ENCODE results near the gene MBOAT7. TPM values are rescaled to one million over a fixed set of nuclear protein-coding genes. Genes with fewer than 3 reads are reported as not detected.
A peak's percentile ranks its signal among the peaks of the same experiment; 100 is the strongest.
"Not testable (repeated sequence)": the region's sequence is repeated elsewhere in the genome, so short reads cannot be mapped to it uniquely, and the experiment has no call there.

MBOAT7 gene
- total and polyA plus RNA-seq, 2 donors from 2014 or later, result 41.6 to 64.4 TPM

DNA sequence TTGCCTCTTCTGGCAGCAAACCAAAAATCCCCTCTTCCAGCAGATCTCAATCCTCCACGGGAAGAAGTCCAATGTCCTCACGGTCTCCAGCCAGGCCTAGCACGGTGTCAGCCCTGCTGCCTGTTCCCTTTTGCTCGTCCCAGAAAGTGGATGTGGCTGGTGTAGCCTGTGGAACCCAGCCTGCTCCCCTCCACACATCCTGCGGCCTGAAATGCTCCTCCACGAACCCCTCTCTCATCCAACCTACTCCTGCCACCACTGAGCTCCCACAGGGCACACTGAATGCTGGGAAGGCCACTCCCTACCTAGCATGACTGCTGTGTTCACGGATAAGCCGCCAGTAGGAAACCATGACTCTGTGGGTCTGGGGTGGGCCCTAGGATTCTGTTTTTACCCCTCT lies 3.0 kb downstream of the MBOAT7 start:
- FAIRE-seq, result no peak
- H3K9ac ChIP-seq (ENCODE audit: low read length in 3 of 3), result no peak overlapping the region

DNA sequence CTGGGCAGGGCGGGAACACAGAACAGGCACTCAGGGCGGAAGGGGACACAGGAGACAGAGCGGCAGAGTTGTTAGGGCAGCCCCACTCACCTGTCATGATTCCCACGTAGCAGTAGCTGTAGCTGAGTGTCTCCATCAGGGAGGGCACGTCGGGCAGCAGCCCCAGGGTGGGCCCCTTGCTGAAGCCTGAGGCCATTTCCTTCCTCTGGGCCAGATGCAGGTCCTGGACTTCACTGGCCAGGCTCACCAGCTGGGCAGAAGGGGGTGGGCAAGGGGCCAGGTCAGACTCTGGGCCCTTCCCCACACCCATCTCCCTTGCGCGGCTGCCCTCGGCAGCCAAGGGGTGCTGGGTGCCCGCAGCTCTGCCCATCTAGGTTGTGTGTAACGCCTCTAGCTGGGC lies 5.9 kb downstream of the MBOAT7 start:
- no peaks in the 10 kb centered on the region for H3K27me3 ChIP-seq (ENCODE audit: control insufficient read depth, insufficient read depth, low read length)
- H3K9me3 ChIP-seq (ENCODE audit: control insufficient read depth in 2 of 3, insufficient read depth in 1 of 3, low read length in 3 of 3), result no peaks in the 10 kb centered on the region
- H3K9ac ChIP-seq (ENCODE audit: low read length in 3 of 3), result no peak overlapping the region
- H3K4me3 ChIP-seq (ENCODE audit: low read length in 3 of 3), result no peak overlapping the region
- DNase-seq, result peak in 1 of 5 donors; percentile 72
- FAIRE-seq, result no peak
- peaks cover 0 to 9% (median 4%) of the 10 kb centered on the region in 3 donors for H3K4me1 ChIP-seq (ENCODE audit: control insufficient read depth in 2 of 3, insufficient read depth in 2 of 3, low read depth in 1 of 3, low read length in 3 of 3)
- intact Hi-C loops (cut with DNase I), result no loop called here
- H3K27ac ChIP-seq (ENCODE audit: low read depth in 2 of 2, low read length in 2 of 2), result no peak overlapping the region
- H3K36me3 ChIP-seq (ENCODE audit: control insufficient read depth in 2 of 3, insufficient read depth in 3 of 3, low read length in 3 of 3), result peaks cover 0 to 2% (median 0%) of the 10 kb centered on the region in 3 donors
- TF ChIP-seq, protein P1, sequence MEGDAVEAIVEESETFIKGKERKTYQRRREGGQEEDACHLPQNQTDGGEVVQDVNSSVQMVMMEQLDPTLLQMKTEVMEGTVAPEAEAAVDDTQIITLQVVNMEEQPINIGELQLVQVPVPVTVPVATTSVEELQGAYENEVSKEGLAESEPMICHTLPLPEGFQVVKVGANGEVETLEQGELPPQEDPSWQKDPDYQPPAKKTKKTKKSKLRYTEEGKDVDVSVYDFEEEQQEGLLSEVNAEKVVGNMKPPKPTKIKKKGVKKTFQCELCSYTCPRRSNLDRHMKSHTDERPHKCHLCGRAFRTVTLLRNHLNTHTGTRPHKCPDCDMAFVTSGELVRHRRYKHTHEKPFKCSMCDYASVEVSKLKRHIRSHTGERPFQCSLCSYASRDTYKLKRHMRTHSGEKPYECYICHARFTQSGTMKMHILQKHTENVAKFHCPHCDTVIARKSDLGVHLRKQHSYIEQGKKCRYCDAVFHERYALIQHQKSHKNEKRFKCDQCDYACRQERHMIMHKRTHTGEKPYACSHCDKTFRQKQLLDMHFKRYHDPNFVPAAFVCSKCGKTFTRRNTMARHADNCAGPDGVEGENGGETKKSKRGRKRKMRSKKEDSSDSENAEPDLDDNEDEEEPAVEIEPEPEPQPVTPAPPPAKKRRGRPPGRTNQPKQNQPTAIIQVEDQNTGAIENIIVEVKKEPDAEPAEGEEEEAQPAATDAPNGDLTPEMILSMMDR (IDR thresholded peaks at IDR 0.05; ENCODE audit: borderline replicate concordance, extremely low read depth, insufficient read depth), result no peak

More for the DNA sequence above, 3.0 kb downstream of the MBOAT7 start:
- peaks cover 0 to 7% (median 7%) of the 10 kb centered on the region in 3 donors for H3K4me1 ChIP-seq (ENCODE audit: control insufficient read depth in 2 of 3, insufficient read depth in 2 of 3, low read depth in 1 of 3, low read length in 3 of 3)
- intact Hi-C loops (cut with DNase I), result no loop called here
- peaks cover 0 to 2% (median 0%) of the 10 kb centered on the region in 3 donors for H3K36me3 ChIP-seq (ENCODE audit: control insufficient read depth in 2 of 3, insufficient read depth in 3 of 3, low read length in 3 of 3)
- no peak overlapping the region for H3K27ac ChIP-seq (ENCODE audit: low read depth in 2 of 2, low read length in 2 of 2)
- no peaks in the 10 kb centered on the region for H3K27me3 ChIP-seq (ENCODE audit: control insufficient read depth, insufficient read depth, low read length)
- DNase-seq, result peak in 1 of 5 donors; percentile 52
- no peak overlapping the region for H3K4me3 ChIP-seq (ENCODE audit: low read length in 3 of 3)
- no peaks in the 10 kb centered on the region for H3K9me3 ChIP-seq (ENCODE audit: control insufficient read depth in 2 of 3, insufficient read depth in 1 of 3, low read length in 3 of 3)
- TF ChIP-seq, protein P1 (IDR thresholded peaks at IDR 0.05; ENCODE audit: borderline replicate concordance, extremely low read depth, insufficient read depth), result no peak

DNA sequence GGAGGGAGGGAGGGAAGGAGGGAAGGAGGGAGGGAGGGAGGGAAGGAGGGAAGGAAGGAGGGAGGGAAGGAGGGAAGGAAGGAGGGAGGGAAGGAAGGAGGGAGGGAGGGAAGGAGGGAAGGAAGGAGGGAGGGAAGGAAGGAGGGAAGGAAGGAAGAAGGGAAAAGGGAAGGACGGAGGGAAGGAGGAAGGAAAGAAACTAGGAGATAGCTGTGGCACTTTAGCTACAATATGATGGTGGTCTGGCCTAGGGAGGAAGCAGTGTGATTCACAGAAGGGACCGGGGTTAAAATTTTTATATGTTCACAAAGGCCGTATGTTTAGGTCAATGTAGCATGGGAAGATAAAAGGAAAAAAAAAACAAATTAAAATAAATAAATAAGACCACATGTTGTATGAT lies 7.5 kb downstream of the MBOAT7 start:
- H3K9ac ChIP-seq (ENCODE audit: low read length in 3 of 3); H3K27me3 ChIP-seq (ENCODE audit: control insufficient read depth, insufficient read depth, low read length); H3K9me3 ChIP-seq (ENCODE audit: control insufficient read depth in 2 of 3, insufficient read depth in 1 of 3, low read length in 3 of 3); H3K4me3 ChIP-seq (ENCODE audit: low read length in 3 of 3); intact Hi-C loops (cut with DNase I); H3K4me1 ChIP-seq (ENCODE audit: control insufficient read depth in 2 of 3, insufficient read depth in 2 of 3, low read depth in 1 of 3, low read length in 3 of 3); H3K27ac ChIP-seq (ENCODE audit: low read depth in 2 of 2, low read length in 2 of 2); H3K36me3 ChIP-seq (ENCODE audit: control insufficient read depth in 2 of 3, insufficient read depth in 3 of 3, low read length in 3 of 3); DNase-seq; FAIRE-seq: not testable (repeated sequence)

DNA sequence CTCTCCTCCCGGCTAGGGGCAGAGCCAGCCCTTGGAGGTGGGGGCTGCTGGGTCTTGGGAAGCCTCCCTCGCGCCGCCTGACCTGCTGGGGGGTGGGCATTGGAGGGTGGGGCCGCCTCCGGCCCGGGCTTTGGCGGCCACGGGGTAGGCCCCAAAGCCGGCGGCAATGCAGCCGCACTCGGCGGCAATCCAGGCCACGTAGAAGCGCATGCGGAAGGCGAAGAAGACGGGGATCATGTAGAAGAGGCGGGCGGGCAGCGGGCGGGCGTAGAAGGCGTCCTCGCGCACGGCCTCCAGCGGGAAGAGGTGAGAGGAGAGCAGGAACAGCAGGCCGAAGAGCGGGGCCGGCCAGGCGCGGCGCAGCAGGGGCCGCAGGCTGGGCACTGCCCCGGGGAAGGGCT lies 8.7 kb downstream of the MBOAT7 start:
- no peak overlapping the region for H3K4me3 ChIP-seq (ENCODE audit: low read length in 3 of 3)
- peaks cover 0 to 4% (median 0%) of the 10 kb centered on the region in 3 donors for H3K4me1 ChIP-seq (ENCODE audit: control insufficient read depth in 2 of 3, insufficient read depth in 2 of 3, low read depth in 1 of 3, low read length in 3 of 3)
- H3K9ac ChIP-seq (ENCODE audit: low read length in 3 of 3), result no peak overlapping the region
- no peaks in the 10 kb centered on the region for H3K36me3 ChIP-seq (ENCODE audit: control insufficient read depth in 2 of 3, insufficient read depth in 3 of 3, low read length in 3 of 3)
- FAIRE-seq (no peak), DNase-seq (peak in 1 of 5 donors; percentile 74)
- TF ChIP-seq, protein P1 (IDR thresholded peaks at IDR 0.05; ENCODE audit: borderline replicate concordance, extremely low read depth, insufficient read depth), result no peak
- H3K27ac ChIP-seq (ENCODE audit: low read depth in 2 of 2, low read length in 2 of 2), result no peak overlapping the region
- H3K27me3 ChIP-seq (ENCODE audit: control insufficient read depth, insufficient read depth, low read length), result no peaks in the 10 kb centered on the region
- H3K9me3 ChIP-seq (ENCODE audit: control insufficient read depth in 2 of 3, insufficient read depth in 1 of 3, low read length in 3 of 3), result no peaks in the 10 kb centered on the region
- intact Hi-C loops (cut with DNase I), result no loop called here

All from kidney (tissue), 14 donors.